RWPE2 (cell line): ENCODE data around the gene TUBA1C.
"Not testable (repeated sequence)": the region's sequence is repeated elsewhere in the genome, so short reads cannot be mapped to it uniquely, and the experiment has no call there.

Experiments
- ATAC-seq: fragments of 200-7000 bp; cut with Tn5 transposase; 3 replicates; pipeline ENCODE4 v1.9.1; 2021; ENCODE audit warnings: low read depth
- DNase-seq: peaks from one replicate; pipeline ENCODE4 v3.0.0-alpha.2; 2020; ENCODE audit warnings: low spot score
- H3K27ac ChIP-seq: fragments of 450-650 bp; 2 replicates; pipeline ENCODE4 v1.5.1; 2017; ENCODE audit warnings: mild to moderate bottlenecking; ENCODE audit not compliant: poor library complexity, severe bottlenecking
- H3K27me3 ChIP-seq: fragments of 250-450 bp; sonication (Bioruptor Pico); 2 replicates; pipeline ENCODE4 v1.5.1; 2021; ENCODE audit warnings: mild to moderate bottlenecking, moderate library complexity; ENCODE audit not compliant: insufficient read depth, poor library complexity, severe bottlenecking
- H3K36me3 ChIP-seq: fragments of 250-450 bp; sonication (Bioruptor Pico); 2 replicates; pipeline ENCODE4 v1.5.1; 2020; ENCODE audit warnings: low read depth, mild to moderate bottlenecking, moderate library complexity
- H3K4me1 ChIP-seq: fragments of 250-450 bp; sonication (Bioruptor Pico); 2 replicates; pipeline ENCODE4 v1.5.1; 2021; ENCODE audit warnings: mild to moderate bottlenecking, moderate library complexity; ENCODE audit not compliant: insufficient read depth, poor library complexity, severe bottlenecking
- H3K4me3 ChIP-seq: fragments of 250-450 bp; sonication (Bioruptor Pico); 2 replicates; pipeline ENCODE4 v1.5.1; 2021; ENCODE audit warnings: mild to moderate bottlenecking, moderate library complexity; ENCODE audit not compliant: severe bottlenecking
- H3K9me3 ChIP-seq: fragments of 250-450 bp; sonication (Bioruptor Pico); 2 replicates; pipeline ENCODE4 v1.5.1; 2021; ENCODE audit warnings: mild to moderate bottlenecking, moderate library complexity; ENCODE audit not compliant: severe bottlenecking
- CTCF ChIP-seq: fragments of 450-650 bp; IDR thresholded peaks from one replicate; pipeline ENCODE4 v1.5.1; 2017; ENCODE audit warnings: mild to moderate bottlenecking, moderate library complexity; ENCODE audit not compliant: poor library complexity, severe bottlenecking

Gene TUBA1C

GRCh38 chr12:49253033-49253623, 11.8 kb upstream of the TUBA1C start:
- ATAC-seq = no peak
- no peak for TF ChIP-seq CTCF

GRCh38 chr12:49255456-49255855, 9.4 kb upstream of the TUBA1C start:
- not testable (repeated sequence) for H3K36me3 ChIP-seq, ATAC-seq, H3K27ac ChIP-seq, DNase-seq, H3K9me3 ChIP-seq, H3K4me3 ChIP-seq, H3K27me3 ChIP-seq
- peaks cover 15% of the 10 kb centered on the region for H3K4me1 ChIP-seq

More at GRCh38 chr12:49253033-49253623, 11.8 kb upstream of the TUBA1C start:
- Histone ChIP-seq H3K4me1 (no peaks in the 10 kb centered on the region), H3K4me3 (no peak overlapping the region), H3K27ac (no peak overlapping the region), H3K9me3 (no peaks in the 10 kb centered on the region), H3K27me3 (no peaks in the 10 kb centered on the region), H3K36me3 (no peaks in the 10 kb centered on the region)
- no peak for DNase-seq

- DNase-seq (no peak), ATAC-seq (no peak)
- no peak for TF ChIP-seq CTCF
- no peak overlapping the region for H3K27ac ChIP-seq
- H3K27me3 ChIP-seq = no peaks in the 10 kb centered on the region
- no peaks in the 10 kb centered on the region for H3K9me3 ChIP-seq
- H3K4me1 ChIP-seq = peaks cover 20% of the 10 kb centered on the region
- H3K4me3 ChIP-seq = no peak overlapping the region
- no peaks in the 10 kb centered on the region for H3K36me3 ChIP-seq
Observed at GRCh38 chr12:49255857-49256637, 8.8 kb upstream of the TUBA1C start.

- not testable (repeated sequence) for H3K36me3 ChIP-seq, H3K27me3 ChIP-seq, H3K4me3 ChIP-seq, H3K9me3 ChIP-seq, H3K27ac ChIP-seq, ATAC-seq, DNase-seq
- peaks cover 29% of the 10 kb centered on the region for H3K4me1 ChIP-seq
Observed at GRCh38 chr12:49257508-49258184, 7.2 kb upstream of the TUBA1C start.

GRCh38 chr12:49259452-49259851, 5.4 kb upstream of the TUBA1C start:
- H3K27ac ChIP-seq = peak overlapping the region; percentile 72
- no peaks in the 10 kb centered on the region for H3K9me3 ChIP-seq
- peaks cover 34% of the 10 kb centered on the region for H3K4me1 ChIP-seq
- H3K27me3 ChIP-seq = no peaks in the 10 kb centered on the region
- no peak overlapping the region for H3K4me3 ChIP-seq
- H3K36me3 ChIP-seq = no peaks in the 10 kb centered on the region
- no peak for ATAC-seq
- no peak for TF ChIP-seq CTCF
- DNase-seq = no peak
